Measurements from ENCODE around the gene ZC3H18.

The ZC3H18 gene

DNA sequence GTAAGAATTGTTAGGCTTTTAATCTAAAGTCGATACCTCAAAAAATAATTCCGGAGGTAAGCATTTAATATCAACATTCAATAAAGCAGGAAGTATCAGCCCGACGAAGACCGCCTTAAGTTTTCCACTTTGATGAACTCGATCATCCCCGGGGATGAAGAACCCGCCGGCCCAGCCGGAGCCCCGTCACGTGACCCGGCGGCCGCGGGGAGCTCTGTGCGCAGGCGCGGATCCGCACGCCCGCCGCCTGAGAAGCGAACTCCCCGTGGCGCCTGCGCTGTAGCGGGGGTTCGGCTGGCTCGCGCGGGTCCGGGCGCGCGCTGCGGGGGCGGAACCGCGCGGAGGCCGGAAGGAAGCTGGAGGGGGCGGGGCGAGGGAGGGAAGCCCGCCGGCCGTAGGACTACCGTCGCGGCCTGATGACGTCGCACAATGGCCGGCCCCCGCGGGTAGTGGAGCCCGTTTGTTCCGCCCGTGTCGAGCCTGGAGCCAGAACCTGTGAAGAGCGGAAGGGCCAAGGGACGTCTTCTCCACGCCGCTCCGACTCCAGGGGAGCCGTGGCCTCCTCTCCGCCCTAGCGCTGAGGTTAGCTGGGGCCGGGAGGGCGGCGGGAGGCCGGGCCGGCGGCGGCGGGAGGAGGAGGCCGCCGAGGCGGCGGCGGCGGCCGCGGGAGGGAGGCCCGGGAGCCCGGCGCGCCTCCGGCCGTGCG is at the start of gene ZC3H18:
TSS of gene ZC3H18 (plus strand) at position 419 of the 706 bp plus-strand sequence. CDS start 6,721 bp downstream, outside the sequence.
- DNase-seq = peak; percentile 94

DNA sequence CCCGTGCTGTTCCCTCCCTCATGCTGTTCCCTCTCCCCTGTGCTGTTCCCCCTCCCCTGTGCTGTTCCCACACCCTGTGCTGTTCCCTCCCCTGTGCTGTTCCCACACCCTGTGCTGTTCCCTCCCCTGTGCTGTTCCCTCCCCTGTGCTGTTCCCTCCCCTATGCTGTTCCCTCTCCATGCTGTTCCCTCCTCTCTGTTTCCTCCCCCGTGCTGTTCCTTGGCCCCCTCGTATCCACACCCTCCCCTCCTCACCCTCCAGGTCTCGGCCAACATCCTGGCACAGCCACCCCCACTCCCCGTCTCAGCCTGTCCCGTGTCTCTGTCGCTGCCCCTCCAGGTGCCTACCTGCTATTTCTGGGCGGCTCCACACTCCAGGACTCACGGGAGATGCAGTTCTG is 48.5 kb upstream of the ZC3H18 start:
- DNase-seq = no peak

DNA sequence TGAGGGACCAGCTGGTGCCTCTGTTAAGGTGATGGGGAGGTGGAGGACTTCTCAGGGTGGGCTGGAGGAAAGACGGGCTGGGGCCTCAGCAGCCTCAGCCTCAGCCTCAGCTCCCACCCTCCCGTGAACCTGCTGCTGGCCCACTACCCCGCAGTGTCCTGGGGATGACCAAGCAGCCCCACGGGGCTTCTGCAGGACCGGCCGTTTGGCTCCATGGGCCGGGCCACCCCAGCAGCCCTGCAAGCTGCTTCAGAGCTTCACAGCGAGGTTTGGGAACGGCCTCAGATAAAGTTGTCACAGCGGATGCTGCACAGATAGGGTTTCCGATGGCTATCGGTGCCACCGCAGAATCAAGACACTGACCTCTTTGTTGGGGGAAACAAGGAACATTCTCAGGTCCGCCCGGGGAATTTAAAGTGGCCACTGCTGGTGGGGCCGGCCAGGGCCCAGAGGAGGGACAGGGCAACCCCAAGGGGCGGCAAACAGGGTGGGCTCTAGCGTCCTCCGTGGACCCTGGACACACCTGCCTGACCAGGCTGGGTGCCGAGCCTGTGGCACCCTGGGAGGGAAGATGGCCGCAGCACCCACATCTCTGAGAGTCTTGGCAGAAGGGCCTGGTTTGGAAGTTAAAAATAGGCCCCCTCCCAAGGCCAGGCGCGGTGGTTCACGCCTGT is 47.8 kb upstream of the ZC3H18 start:
- no peak for DNase-seq

DNA sequence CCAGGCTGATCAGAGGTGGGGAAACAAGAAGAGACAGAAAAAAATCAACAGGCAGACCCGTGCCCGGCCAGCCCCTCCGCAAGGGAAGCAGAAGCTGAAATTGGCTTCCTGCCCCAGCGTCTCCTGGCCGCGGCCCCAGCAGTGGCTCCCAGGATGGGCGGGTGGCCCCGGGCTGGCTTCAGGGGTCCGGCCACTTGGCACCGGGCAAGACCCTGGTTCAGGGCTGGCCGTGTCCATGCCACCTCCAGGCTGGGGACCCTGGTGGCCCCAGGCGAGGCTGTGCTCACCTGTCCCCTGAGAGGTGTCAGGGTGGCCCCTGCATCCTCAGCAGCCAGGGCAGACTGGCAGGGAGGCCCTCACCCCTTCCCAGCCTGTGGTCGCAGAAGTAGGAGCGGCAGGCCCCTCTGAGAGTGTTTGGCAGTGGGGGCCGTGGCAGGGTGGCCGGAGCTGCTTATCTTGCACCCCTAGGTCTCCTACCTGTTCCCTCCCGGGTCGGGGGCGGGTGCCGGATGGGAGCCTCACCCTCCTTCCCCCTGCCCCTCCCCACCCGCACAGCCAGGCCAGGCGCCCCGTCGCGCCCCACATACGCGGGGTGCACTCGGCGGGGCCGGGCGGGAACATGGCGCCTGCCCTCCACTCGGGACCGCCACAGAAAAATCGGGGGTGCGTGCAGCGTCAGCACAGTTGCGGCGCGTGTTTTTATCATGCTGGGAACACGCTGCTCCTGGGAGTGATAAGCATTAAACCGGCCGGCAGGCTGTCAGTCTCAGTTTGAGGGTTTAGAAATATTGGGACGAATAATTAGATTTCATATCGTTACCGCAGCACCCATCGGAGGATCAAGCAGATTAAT is 46.7 kb upstream of the ZC3H18 start:
- no peak for DNase-seq

DNA sequence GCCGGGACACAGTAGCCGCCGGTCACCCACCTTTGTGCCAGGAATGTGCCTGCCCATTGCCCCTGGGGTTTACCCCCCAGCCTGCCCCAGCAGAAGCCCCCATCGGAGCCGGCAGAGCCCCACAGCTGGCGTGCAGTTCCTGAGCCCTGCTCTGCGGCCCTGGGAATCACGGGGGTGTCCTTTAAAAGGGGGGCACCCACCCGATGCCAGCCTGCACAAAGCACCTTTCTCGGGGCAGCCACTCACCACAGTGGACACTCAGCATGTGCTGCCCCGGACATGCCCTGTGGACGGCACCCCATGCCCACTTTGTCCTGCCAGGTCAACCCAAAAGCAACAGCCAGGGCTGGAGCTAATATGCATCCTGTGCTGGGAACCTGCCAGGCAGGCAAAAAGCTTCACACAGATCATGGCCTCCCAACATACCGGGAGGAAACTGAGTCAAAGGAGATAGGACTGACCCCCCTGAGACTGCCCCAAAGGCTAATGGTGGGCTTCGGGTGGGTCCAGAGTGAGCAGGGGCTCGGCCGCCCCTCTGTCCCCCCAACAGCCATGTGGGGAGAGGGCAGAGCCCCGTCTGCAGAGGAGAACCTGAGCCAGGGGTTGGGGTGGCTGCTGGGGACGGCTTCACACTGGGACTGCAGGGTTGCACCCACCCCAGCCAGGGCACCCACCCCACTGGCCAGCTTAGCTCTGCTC is 45.8 kb upstream of the ZC3H18 start:
- DNase-seq = no peak

DNA sequence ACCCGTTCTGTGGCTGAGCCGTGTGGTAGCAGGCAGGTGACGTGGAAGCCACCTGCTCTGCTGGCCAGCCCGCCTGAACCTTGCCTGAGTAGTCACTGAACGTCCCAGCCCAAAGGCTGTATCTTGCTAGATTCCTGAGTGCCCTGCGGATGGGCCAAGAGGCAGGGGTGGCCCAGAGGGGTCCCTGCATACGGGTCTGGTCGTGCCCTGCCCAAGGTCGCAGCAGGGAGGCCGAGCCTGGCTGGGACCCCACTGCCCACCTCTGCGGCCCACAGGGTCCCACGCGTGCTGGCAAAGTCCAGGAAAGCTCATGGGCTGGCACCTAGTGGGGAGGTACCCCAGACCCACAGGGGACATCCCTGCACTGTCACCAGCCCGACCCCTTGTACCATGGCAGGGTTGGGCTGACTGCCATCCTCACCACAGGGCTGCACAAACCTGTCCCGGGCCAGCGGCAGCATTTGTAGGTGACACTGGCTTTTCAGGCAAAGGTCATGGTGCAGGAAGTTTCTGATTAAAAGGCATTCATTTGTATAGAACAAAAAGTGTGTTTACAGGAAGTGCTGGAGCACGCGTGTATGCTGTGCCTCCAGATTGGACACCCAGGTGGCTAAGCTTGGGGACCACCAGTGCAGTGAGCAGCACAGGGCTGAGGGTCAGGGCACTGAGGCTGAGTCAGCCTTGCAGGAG is 45.1 kb upstream of the ZC3H18 start:
- DNase-seq = no peak

DNA sequence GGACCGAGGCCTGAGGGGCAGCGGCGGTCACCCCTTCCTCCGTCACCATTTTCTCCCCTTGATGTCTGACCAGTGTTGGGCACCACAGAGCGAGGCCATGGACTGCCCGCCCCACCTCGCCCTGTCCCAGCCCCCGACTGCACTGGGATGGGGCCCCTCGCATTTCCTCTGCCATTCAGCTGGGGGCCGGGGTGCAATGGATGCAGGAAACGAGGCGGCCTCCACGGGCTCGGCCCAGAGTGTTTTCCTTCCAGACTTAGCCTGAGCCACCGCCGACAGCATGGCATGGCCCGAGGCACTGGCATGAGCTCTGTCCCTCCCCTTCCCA is 44.6 kb upstream of the ZC3H18 start:
- no peak for DNase-seq

DNA sequence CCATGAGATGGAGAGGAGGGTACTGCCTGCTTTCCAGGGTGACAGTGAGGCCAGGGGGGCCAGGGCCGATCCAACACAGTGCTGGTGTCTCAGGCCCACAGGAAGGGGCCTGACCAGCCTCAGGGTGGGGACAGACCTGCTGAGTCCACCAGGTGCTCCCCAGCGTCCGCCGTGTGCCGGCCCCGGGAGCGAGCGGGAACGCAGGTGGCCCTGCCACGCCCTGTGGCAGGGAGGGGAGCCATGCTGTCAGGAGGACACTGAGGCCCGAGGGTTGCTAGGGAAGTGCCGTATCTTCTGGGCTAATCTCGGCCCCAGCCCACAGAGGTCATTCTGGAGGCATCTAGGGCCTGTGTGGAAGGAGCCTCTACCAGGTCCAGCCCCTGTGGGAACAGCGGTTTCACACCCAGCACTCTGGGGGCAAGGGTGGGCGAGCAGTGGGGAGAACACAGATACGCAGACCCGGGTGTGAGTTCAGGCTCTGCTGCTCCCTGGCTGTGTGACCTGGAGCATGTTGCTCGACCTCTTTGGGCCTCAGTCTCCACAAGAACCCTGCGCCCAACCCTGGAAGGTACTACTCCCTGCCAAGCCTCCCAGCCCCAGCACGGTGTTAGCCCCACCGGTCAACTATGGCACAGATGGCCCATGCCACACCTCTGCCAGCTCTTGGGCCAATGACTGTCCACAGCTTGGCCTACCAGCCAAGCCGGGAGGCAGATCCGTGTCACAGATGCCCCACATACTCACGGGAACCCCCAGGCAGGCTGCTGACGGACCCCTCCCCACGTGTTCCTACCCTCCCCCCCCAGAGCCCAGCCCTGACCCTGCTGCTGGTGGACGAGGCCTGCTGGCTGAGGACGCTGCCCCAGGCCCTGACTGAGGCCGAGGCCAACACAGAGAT is 43.9 kb upstream of the ZC3H18 start:
- no peak for DNase-seq

DNA sequence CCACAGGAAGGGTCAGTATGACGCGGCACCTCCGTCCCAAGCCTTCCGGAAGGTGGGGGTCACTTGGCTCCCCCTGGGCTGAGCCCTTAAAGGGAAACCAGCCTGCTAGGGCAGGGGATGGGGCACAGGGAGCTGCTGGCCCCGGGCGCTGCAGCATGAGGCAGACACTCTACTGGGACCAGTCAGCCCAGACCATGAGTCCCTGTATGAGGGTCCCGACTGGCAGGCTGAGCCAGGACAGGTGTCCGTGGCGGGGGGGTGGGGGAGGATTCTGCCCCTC is 43.4 kb upstream of the ZC3H18 start:
- DNase-seq = no peak

DNA sequence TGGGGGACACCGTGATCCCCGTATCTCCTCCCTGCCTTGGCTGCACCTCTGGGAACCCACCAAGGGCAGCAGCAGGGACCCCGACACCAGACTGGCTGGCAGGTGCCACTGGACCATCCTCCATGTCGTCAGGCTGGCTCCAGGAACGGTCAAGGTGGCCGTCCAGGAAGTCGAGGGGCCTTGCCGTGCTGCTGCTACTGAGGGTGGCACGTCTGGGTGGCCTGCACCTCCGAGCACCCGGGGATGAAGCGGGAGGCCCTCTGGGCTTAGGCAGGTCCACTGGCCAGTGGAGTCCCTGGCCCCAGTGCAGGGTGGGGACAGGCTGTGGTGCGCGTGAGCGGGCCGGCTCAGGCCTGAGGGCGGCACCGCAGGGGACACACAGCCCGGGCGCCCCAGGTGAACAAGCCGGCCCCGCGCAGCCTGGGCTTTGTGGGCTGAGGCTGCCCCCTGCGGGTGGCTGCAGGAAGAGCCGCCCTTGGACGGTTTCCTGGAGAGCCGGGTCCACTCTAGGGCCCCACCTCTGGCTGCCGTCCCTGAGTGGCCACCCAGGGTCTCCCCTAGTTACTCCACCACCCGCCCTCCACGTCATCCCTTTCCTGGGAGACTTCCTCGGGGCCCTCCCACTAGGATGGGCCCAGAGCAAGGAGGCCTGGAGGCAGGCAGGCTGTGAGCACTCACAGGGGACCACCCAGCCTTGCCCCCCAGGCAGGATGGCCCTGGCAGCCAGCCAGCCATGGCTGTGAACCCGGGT is 42.8 kb upstream of the ZC3H18 start:
- DNase-seq = peak; percentile 41

DNA sequence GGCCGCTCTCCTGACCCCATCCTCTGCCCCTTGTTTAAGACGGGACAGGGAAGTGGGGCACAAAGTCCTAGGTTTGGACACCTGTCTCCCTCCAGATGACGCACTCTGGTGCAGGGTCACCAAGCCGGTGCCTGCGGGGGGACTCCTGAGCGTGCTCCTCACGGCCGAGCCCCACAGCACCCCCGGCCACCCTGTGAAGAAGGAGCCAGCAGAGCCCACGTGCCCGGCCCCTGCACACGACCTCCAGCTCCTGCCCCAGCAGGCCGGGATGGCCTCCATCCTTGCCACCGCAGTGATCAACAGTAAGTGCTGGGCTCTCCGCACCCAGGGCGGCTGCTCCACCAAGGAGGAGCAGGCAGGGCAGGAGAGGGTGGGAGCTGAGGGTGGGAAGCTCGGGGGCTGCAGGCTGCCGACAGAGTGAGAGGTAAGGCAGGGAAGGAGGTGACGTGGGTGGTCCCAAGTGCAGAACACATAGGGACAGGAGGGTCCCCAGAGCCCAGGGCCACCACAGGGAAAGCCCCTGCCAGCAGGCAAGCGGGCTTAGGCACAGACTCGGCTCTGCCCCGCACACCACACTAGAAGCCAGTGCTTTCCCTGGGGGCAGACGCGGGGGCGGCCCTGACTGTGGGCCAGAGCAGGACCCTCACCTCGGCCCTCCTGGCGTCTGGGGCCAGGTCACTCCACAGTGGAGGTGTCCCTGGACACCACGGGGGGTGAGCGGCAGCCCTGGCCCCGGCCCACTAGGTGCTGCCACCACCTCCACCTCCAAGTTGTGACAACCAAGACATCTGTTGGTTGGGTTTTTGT is 42.1 kb upstream of the ZC3H18 start:
- DNase-seq = no peak

DNA sequence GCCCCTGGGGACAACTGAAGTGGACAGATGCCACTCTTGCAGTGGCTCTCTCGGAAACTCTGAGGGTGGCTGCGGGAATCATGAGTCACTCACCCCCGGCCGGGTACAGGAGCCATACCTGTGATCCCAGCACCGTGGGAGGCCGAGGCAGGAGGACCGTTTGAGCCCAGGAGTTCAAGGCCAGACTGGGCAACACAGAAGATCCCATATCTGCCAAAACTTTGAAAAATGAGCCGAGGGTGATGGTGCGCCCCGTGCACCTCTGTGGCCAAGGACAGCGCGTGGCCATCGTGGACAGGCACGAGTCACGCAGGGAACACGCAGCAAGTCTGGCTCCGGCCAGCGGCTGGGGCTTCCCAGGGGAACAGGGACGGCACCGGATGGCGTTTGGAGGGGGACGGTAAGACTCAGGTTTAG is 41.3 kb upstream of the ZC3H18 start:
- DNase-seq = no peak

DNA sequence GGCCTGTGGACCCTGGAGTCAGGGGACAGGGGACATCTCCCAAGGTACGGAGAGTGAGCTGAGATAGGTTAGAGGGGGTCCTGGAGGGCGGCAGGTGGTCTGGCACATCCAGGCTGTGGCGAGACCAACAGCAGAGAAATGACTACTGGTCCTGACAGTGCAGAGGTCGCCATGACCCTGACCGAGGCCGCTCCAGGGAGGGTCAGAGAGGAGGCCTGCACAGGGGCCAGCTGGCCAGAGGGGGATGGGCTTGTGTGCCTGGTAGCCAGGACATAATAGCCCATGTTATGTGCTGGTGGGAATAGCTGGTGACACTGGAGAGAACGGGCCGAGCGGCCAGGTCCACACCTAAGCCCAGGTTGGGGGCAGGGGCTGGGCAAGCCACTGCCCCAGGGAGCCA is 40.6 kb upstream of the ZC3H18 start:
- no peak for DNase-seq

DNA sequence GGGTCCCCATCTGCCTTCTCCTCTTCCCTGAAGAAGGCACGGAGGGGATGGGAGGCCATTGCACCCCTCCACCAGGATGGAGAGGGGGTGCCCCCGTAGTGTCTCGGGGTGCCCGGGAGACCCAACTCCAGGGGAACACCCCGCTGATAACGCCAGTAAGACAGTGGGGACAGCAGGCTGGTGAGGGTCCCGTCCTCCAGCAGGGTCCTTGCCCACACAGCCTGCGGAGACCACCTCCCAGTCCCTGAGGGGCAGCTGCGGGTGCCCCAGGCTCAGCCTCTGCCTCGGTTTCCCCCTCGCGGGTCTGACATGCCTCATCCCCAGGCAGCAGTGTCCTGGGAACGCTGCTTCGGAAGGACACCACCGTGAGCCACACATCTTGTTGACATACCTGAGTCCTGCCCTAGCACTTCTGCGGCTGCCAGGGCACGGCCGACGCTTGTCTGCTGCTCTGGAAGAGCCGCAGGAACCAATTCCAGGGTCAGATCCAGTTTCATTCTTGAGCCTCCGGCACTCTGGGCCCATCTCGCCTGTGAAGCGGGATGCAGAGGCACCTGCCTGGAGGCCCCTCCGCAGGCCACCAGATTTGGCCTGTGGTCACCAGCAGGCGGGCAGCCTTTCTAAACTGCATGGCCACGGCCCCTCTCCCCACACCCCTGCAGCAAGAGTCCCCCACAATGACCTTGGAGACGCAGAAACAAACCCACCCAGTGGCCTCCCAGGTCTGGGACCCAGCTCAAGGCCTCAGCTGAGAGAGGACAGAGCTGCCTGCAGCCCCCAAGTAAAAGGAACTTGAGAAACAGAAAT is 39.9 kb upstream of the ZC3H18 start:
- no peak for DNase-seq

DNA sequence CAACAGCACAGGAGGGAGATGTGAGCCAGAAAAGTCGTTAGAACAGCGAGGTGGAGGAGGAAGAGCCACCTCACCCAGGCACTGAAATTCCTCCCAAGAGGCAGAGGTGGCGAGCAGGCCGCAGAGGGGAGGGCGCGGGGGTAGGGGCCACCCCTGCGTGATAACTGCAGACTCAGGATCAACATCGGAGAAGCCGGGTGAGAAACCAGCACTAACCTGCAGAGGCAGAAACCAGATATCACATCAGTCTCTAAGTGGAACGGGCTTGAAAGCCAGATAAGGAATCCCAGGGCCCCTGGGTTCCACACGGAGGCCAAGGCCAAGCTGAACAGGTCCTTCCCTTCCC is 39.4 kb upstream of the ZC3H18 start:
- no peak for DNase-seq

DNA sequence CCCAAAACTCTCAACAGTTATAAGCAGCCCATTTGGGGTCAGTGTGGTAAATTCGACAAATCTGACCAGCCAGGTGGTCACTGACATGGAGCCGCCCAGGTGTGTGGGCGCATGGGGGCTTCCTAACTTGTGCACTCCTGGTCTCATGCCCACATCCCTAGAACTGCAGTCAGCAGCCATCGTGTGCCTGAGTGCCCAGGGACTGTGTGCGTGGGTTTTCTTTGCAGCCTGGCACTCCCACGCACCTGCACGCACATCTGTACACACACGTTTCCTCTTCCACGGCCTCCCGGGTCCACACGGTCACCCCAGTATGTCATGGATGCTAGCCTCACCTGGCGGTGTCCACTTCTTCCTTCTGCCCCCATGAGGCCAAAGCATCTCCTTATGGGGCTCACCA is 38.9 kb upstream of the ZC3H18 start:
- DNase-seq = no peak

DNA sequence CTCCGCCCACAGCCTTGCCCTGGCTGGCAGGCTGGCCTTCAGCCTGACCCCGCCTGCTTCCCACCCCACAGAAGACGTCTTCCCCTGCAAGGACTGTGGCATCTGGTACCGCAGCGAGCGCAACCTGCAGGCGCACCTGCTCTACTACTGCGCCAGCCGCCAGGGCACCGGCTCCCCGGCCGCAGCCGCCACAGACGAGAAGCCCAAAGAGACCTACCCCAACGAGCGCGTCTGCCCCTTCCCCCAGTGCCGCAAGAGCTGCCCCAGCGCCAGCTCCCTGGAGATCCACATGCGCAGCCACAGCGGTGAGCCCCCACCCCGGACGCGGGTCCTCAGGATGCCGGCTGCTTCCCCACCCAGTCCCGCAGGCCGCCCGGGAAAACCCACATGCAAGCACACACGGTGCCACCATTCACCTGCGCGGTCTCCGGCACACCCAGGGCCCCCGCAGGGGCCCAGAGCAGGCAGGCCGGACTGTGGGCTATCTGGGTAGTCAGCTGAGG is 38.2 kb upstream of the ZC3H18 start:
- no peak for DNase-seq

DNA sequence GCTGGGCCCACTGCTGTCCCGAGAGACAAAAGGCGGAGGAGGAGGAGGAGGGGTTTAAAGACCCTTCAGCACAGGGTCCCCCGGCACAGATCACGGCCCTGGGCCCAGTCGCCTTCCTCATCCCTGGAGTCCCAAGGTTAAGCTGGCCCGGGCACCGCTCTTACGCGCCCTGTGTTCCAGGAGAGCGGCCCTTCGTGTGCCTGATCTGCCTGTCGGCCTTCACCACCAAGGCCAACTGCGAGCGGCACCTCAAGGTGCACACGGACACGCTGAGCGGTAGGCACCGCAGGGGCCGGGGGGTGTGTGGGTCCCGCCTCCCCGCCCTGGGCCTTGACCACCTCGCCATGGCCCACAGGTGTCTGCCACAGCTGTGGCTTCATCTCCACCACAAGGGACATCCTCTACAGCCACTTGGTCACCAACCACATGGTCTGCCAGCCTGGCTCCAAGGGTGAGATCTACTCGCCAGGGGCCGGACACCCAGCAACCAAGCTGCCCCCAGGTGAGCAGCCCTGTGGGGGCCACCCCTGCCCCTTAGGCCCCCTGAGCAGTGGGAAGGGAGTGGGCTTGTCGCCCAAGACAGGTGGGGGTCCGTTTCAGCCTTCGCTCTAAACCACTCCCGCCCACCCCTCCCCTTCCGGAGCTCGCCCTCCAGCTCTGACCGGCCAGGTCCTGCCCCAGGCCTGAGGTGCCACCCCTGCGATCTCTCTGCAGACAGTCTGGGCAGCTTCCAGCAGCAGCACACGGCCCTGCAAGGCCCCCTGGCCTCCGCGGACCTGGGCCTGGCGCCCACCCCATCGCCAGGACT is 37.6 kb upstream of the ZC3H18 start:
- DNase-seq = no peak
